Measurements from ENCODE around the gene NUP54.

Gene NUP54

DNA sequence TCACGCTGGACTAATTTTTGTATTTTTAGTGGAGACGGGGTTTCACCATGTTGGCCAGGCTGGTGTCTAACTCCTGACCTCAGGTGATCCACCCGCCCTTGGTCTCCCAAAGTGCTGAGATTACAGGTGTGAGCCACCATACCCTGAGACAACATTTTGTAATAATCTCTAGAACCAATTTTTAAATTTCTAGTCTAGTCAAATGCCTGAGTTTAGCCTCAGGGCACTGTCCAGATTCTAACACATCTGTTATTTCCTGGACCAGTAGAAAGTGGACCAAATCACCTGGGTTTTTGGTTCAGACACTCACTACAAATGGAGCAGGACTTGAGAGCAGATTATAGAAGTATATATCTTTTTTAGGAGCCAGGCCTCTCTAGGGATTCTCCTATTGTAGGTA, 52.1 kb downstream of the NUP54 start:
- Histone ChIP-seq H3K9me3 (ENCODE audit: control insufficient read depth in 2 of 2, low read length in 2 of 2) (no peaks in the 10 kb centered on the region), H3K27ac (ENCODE audit: low read length) (no peak overlapping the region), H3K27me3 (ENCODE audit: control insufficient read depth in 1 of 2, insufficient read depth in 2 of 2, low read length in 2 of 2) (no peaks in the 10 kb centered on the region), H3K9ac (ENCODE audit: low read length in 2 of 2) (no peak overlapping the region), H3K4me3 (ENCODE audit: low read length in 2 of 2) (no peak overlapping the region), H3K4me1 (ENCODE audit: control insufficient read depth, insufficient read depth, low read length) (no peaks in the 10 kb centered on the region), H3K36me3 (ENCODE audit: control insufficient read depth in 2 of 2, insufficient read depth in 2 of 2, low read length in 2 of 2) (no peaks in the 10 kb centered on the region)

GRCh38 chr4:76095568-76095967, 52.6 kb downstream of the NUP54 start:
- Histone ChIP-seq H3K4me3 (ENCODE audit: low read length in 2 of 2) (no peak overlapping the region), H3K4me1 (ENCODE audit: control insufficient read depth, insufficient read depth, low read length) (no peaks in the 10 kb centered on the region), H3K36me3 (ENCODE audit: control insufficient read depth in 2 of 2, insufficient read depth in 2 of 2, low read length in 2 of 2) (no peaks in the 10 kb centered on the region), H3K27me3 (ENCODE audit: control insufficient read depth in 1 of 2, insufficient read depth in 2 of 2, low read length in 2 of 2) (no peaks in the 10 kb centered on the region), H3K9ac (ENCODE audit: low read length in 2 of 2) (no peak overlapping the region), H3K9me3 (ENCODE audit: control insufficient read depth in 2 of 2, low read length in 2 of 2) (no peaks in the 10 kb centered on the region), H3K27ac (ENCODE audit: low read length) (no peak overlapping the region)

DNA sequence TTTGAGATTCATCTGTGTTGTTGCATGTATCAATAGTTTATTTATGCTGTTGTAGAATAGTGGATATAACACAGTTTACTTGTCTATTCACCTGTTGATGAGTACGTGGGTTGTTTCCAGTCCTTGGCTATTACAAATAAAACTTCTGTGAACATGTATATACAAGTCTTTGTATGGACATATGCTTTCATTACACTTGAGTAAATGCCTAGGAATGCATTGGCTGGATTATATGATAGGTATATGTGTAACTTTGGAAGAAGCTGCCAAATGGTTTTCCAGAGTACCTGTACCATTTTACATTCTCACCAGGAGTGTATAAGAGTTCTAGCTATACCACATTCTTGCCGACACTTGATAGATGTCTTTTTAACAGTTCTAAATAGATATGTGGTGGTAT, 57.1 kb downstream of the NUP54 start:
- H3K27me3 ChIP-seq (ENCODE audit: control insufficient read depth in 1 of 2, insufficient read depth in 2 of 2, low read length in 2 of 2), result no peaks in the 10 kb centered on the region
- no peak overlapping the region for H3K27ac ChIP-seq (ENCODE audit: low read length)
- H3K36me3 ChIP-seq (ENCODE audit: control insufficient read depth in 2 of 2, insufficient read depth in 2 of 2, low read length in 2 of 2), result no peaks in the 10 kb centered on the region
- no peaks in the 10 kb centered on the region for H3K4me1 ChIP-seq (ENCODE audit: control insufficient read depth, insufficient read depth, low read length)
- no peak overlapping the region for H3K4me3 ChIP-seq (ENCODE audit: low read length in 2 of 2)
- H3K9ac ChIP-seq (ENCODE audit: low read length in 2 of 2), result no peak overlapping the region
- no peaks in the 10 kb centered on the region for H3K9me3 ChIP-seq (ENCODE audit: control insufficient read depth in 2 of 2, low read length in 2 of 2)

- H3K27me3 ChIP-seq (ENCODE audit: control insufficient read depth in 1 of 2, insufficient read depth in 2 of 2, low read length in 2 of 2), result no peaks in the 10 kb centered on the region
- H3K27ac ChIP-seq (ENCODE audit: low read length), result no peak overlapping the region
- H3K4me1 ChIP-seq (ENCODE audit: control insufficient read depth, insufficient read depth, low read length), result no peaks in the 10 kb centered on the region
- H3K9ac ChIP-seq (ENCODE audit: low read length in 2 of 2), result no peak overlapping the region
- no peaks in the 10 kb centered on the region for H3K9me3 ChIP-seq (ENCODE audit: control insufficient read depth in 2 of 2, low read length in 2 of 2)
- no peaks in the 10 kb centered on the region for H3K36me3 ChIP-seq (ENCODE audit: control insufficient read depth in 2 of 2, insufficient read depth in 2 of 2, low read length in 2 of 2)
- H3K4me3 ChIP-seq (ENCODE audit: low read length in 2 of 2), result no peak overlapping the region
Observed at GRCh38 chr4:76090241-76090691, 57.9 kb downstream of the NUP54 start.

DNA sequence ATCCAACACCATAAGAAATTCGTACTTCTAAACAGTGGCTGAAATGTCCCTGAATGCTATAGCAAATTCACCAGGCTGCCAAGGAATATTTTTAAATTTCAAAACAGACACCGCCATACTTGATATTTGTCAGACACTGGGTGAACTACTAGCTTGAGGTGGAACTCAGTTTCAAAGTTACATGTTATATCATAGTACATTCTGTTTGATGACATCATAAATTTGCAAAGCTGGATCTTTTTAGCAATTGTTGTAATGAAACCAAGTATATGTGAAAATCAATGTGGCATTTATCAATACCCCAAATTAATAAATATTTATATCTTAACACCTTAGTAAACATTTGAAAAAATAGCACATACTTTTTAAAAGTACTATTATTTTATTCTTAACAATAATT, 59.5 kb downstream of the NUP54 start:
- no peaks in the 10 kb centered on the region for H3K9me3 ChIP-seq (ENCODE audit: control insufficient read depth in 2 of 2, low read length in 2 of 2)
- H3K27me3 ChIP-seq (ENCODE audit: control insufficient read depth in 1 of 2, insufficient read depth in 2 of 2, low read length in 2 of 2), result no peaks in the 10 kb centered on the region
- H3K27ac ChIP-seq (ENCODE audit: low read length), result no peak overlapping the region
- H3K36me3 ChIP-seq (ENCODE audit: control insufficient read depth in 2 of 2, insufficient read depth in 2 of 2, low read length in 2 of 2), result no peaks in the 10 kb centered on the region
- H3K4me1 ChIP-seq (ENCODE audit: control insufficient read depth, insufficient read depth, low read length), result no peaks in the 10 kb centered on the region
- no peak overlapping the region for H3K9ac ChIP-seq (ENCODE audit: low read length in 2 of 2)
- H3K4me3 ChIP-seq (ENCODE audit: low read length in 2 of 2), result no peak overlapping the region

DNA sequence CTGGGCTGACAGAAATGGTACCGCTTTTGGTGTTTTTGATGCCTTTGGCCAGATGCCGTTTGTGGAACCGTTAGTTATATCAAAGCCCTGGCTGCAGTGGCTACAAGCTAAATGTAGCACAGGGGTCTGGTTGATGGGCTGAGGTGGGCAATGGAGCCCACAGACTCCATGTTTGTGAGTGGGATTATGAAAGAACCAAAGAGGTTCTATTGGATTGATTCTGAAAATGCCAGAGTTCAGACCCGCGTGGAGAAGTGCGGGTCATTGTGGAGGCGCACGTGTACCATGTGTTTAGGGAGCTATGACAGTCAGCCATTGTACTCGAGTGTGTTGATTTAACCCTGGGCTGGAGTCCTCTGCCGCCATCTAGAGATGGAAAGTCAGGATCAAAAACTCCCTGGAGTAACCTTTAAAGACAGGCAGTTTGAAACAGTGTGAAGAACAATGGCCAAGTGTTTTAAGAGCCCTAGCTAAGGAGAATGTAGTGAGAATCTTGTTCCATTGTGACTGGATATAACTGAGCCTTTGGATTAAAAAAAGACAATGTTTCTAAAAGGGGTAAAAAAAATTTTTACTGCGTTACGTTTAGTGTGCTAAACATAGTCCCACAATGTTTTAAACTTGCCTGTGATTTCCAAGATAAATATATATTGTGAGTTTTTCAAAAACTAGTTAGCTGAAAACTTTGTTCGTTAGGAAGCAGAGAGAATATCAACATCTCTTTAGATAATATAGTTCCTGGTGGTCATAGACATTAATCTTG, 61.0 kb downstream of the NUP54 start:
- Histone ChIP-seq H3K36me3 (ENCODE audit: control insufficient read depth in 2 of 2, insufficient read depth in 2 of 2, low read length in 2 of 2) (no peaks in the 10 kb centered on the region), H3K4me1 (ENCODE audit: control insufficient read depth, insufficient read depth, low read length) (no peaks in the 10 kb centered on the region), H3K27me3 (ENCODE audit: control insufficient read depth in 1 of 2, insufficient read depth in 2 of 2, low read length in 2 of 2) (no peaks in the 10 kb centered on the region), H3K4me3 (ENCODE audit: low read length in 2 of 2) (peak overlapping the region in 1 of 2 donors; percentile 47), H3K27ac (ENCODE audit: low read length) (no peak overlapping the region), H3K9ac (ENCODE audit: low read length in 2 of 2) (no peak overlapping the region), H3K9me3 (ENCODE audit: control insufficient read depth in 2 of 2, low read length in 2 of 2) (no peaks in the 10 kb centered on the region)

DNA sequence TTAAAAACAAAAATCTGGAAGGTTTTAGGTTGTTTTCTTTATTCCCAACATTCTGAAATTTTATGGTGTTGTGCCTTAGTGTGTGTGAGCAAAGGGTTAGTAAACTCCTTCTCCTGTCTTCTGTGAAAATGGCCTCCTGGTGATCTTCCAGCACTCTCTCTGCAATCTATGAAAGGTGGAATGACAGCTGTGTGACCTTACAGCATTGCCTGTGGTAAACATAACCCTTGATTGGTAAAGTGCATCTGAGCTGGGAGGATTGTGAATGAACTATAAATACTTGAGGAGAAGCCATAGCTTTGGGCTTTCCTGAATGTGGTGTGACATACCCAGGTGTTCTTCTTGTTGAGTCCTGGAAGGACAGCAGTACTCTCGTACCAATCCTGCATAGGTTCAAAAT, 63.7 kb downstream of the NUP54 start:
- Histone ChIP-seq H3K4me3 (ENCODE audit: low read length in 2 of 2) (no peak overlapping the region), H3K4me1 (ENCODE audit: control insufficient read depth, insufficient read depth, low read length) (no peaks in the 10 kb centered on the region), H3K9ac (ENCODE audit: low read length in 2 of 2) (no peak overlapping the region), H3K36me3 (ENCODE audit: control insufficient read depth in 2 of 2, insufficient read depth in 2 of 2, low read length in 2 of 2) (no peaks in the 10 kb centered on the region), H3K9me3 (ENCODE audit: control insufficient read depth in 2 of 2, low read length in 2 of 2) (no peaks in the 10 kb centered on the region), H3K27ac (ENCODE audit: low read length) (no peak overlapping the region), H3K27me3 (ENCODE audit: control insufficient read depth in 1 of 2, insufficient read depth in 2 of 2, low read length in 2 of 2) (no peaks in the 10 kb centered on the region)

DNA sequence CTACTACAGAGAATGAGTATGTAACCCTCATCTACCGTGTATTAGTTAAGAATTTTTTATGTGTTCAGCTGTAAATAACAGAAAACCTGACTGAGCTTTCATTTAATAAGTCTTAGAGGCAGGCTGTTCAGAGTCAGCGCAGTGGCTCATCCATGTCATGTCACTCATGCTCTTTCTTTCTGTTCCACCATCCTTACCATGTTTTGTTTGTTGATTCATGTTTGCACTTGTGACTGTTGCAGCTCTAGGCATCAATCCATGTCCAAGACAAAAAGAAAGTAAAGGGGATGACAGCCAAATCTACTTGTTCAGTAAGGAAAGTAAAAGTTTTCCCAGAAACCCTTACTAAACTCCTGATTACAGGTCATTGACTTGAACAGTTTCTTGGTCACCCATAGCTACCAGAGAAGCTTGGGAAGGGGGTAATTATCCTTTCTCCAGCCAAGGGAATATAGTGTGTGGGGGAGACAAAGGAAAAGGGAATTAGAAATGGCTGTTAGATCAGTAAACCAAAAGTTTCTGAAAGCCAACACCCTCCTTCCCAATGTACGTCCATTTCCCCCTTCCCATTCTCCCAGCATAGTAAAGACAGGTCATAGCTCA, 64.7 kb downstream of the NUP54 start:
- Histone ChIP-seq H3K9ac (ENCODE audit: low read length in 2 of 2) (no peak overlapping the region), H3K36me3 (ENCODE audit: control insufficient read depth in 2 of 2, insufficient read depth in 2 of 2, low read length in 2 of 2) (no peaks in the 10 kb centered on the region), H3K4me3 (ENCODE audit: low read length in 2 of 2) (no peak overlapping the region), H3K27me3 (ENCODE audit: control insufficient read depth in 1 of 2, insufficient read depth in 2 of 2, low read length in 2 of 2) (no peaks in the 10 kb centered on the region), H3K4me1 (ENCODE audit: control insufficient read depth, insufficient read depth, low read length) (no peaks in the 10 kb centered on the region), H3K9me3 (ENCODE audit: control insufficient read depth in 2 of 2, low read length in 2 of 2) (no peaks in the 10 kb centered on the region), H3K27ac (ENCODE audit: low read length) (no peak overlapping the region)

- Histone ChIP-seq H3K27me3 (ENCODE audit: control insufficient read depth in 1 of 2, insufficient read depth in 2 of 2, low read length in 2 of 2) (no peaks in the 10 kb centered on the region), H3K9ac (ENCODE audit: low read length in 2 of 2) (no peak overlapping the region), H3K9me3 (ENCODE audit: control insufficient read depth in 2 of 2, low read length in 2 of 2) (no peaks in the 10 kb centered on the region), H3K4me1 (ENCODE audit: control insufficient read depth, insufficient read depth, low read length) (peaks cover 11% of the 10 kb centered on the region), H3K36me3 (ENCODE audit: control insufficient read depth in 2 of 2, insufficient read depth in 2 of 2, low read length in 2 of 2) (no peaks in the 10 kb centered on the region), H3K4me3 (ENCODE audit: low read length in 2 of 2) (no peak overlapping the region), H3K27ac (ENCODE audit: low read length) (no peak overlapping the region)
Observed at GRCh38 chr4:76078033-76078613, 70.1 kb downstream of the NUP54 start.

- Histone ChIP-seq H3K9ac (ENCODE audit: low read length in 2 of 2) (no peak overlapping the region), H3K27me3 (ENCODE audit: control insufficient read depth in 1 of 2, insufficient read depth in 2 of 2, low read length in 2 of 2) (no peaks in the 10 kb centered on the region), H3K27ac (ENCODE audit: low read length) (no peak overlapping the region), H3K4me1 (ENCODE audit: control insufficient read depth, insufficient read depth, low read length) (peaks cover 11% of the 10 kb centered on the region), H3K36me3 (ENCODE audit: control insufficient read depth in 2 of 2, insufficient read depth in 2 of 2, low read length in 2 of 2) (no peaks in the 10 kb centered on the region), H3K4me3 (ENCODE audit: low read length in 2 of 2) (no peak overlapping the region), H3K9me3 (ENCODE audit: control insufficient read depth in 2 of 2, low read length in 2 of 2) (no peaks in the 10 kb centered on the region)
Observed at GRCh38 chr4:76074993-76075600, 73.1 kb downstream of the NUP54 start.

Measured in stomach smooth muscle (tissue), 2 donors.